H1 (cell line): Measurements from ENCODE around the gene MCC. TPM values are rescaled to one million over a fixed set of nuclear protein-coding genes. Genes with fewer than 3 reads are reported as not detected.

Source experiments
- CBX8 ChIP-seq: fragments of 300-800, 300-1000 bp; sonication (generic); IDR thresholded peaks from 2 replicates; pipeline ENCODE4 v1.7.1; 2016; ENCODE audit warnings: low read depth, low read length, borderline replicate concordance
- CHD1 ChIP-seq: IDR thresholded peaks from 2 replicates; pipeline ENCODE4 v1.6.1; 2012; ENCODE audit warnings: low read depth, low read length, improper control_type of control experiment
- CHD2 ChIP-seq: IDR thresholded peaks from 2 replicates; pipeline ENCODE4 v1.6.1; 2012; ENCODE audit warnings: low read length, improper control_type of control experiment
- CHD7 ChIP-seq: fragments of 300-600 bp; sonication (generic); IDR thresholded peaks from 2 replicates; pipeline ENCODE4 v1.7.1; 2012; ENCODE audit warnings: low read length, moderate library complexity, mild to moderate bottlenecking, inconsistent platforms; ENCODE audit not compliant: insufficient replicate concordance
- CTBP2 ChIP-seq: IDR thresholded peaks from 2 replicates; pipeline ENCODE4 v1.7.0; 2011; ENCODE audit warnings: borderline replicate concordance, mild to moderate bottlenecking, moderate library complexity, mixed read lengths, low read length; ENCODE audit not compliant: insufficient read depth, insufficient read length
- EGR1 ChIP-seq: IDR thresholded peaks from 2 replicates; pipeline ENCODE4 v1.6.1; 2011; ENCODE audit warnings: low read depth, low read length, borderline replicate concordance
- EP300 ChIP-seq, 2 experiments: IDR thresholded peaks; 1 replicate in 1 of 2; 2 replicates in 1 of 2; pipeline ENCODE4 v1.6.1; 2011 to 2012; ENCODE audit warnings: low read depth in 2 of 2, low read length in 2 of 2, mild to moderate bottlenecking in 2 of 2, borderline replicate concordance in 1 of 2, inconsistent platforms in 1 of 2, moderate library complexity in 1 of 2
- PHF8 ChIP-seq: fragments of 200-600 bp; sonication (generic); conservative IDR thresholded peaks from 2 replicates; pipeline ENCODE4 v1.7.1; 2012; ENCODE audit warnings: low read depth, mild to moderate bottlenecking, inconsistent platforms, low read length, moderate library complexity
- RNF2 ChIP-seq: fragments of 200-900, 300-1000 bp; sonication (generic); IDR thresholded peaks from 2 replicates; pipeline ENCODE4 v1.7.1; 2016; ENCODE audit warnings: borderline replicate concordance, low read depth, mild to moderate bottlenecking, antibody characterized with exemption, low read length; ENCODE audit not compliant: poor library complexity, severe bottlenecking; ENCODE audit errors: missing control alignments
- SP2 ChIP-seq: IDR thresholded peaks from 2 replicates; pipeline ENCODE4 v1.6.1; 2012; ENCODE audit warnings: mild to moderate bottlenecking, low read length, inconsistent platforms
- SRF ChIP-seq: IDR thresholded peaks from 2 replicates; pipeline ENCODE4 v1.6.1; 2011; ENCODE audit warnings: mild to moderate bottlenecking, low read depth, low read length, moderate library complexity
- polyA plus RNA-seq, 7 experiments: library from polyadenylated mRNA; depleted of rRNA in 3 of 7; stranded (reverse) in 5 of 7; unstranded in 2 of 7; fragments of >200 nt in 5 of 7; fragments of 200-250 nt in 2 of 7; gene quantifications; 1 replicate in 5 of 7; 2 replicates in 1 of 7; 4 replicates in 1 of 7; pipeline versions ENCODE4 v1.2.1 to v1.2.3, GENCODE V29; 2011 to 2013; ENCODE audit warnings: missing spikeins in 2 of 7, mixed read lengths in 2 of 7
- total RNA-seq: library from RNA; stranded (reverse); fragmentation: NEBNext Ultra II Directional; extraction: Animal tissue kit (Norgen Biotek cat#: 25700); gene quantifications from 2 replicates; pipeline ENCODE4 v1.2.1, GENCODE V29; 2021

Gene MCC
- total and polyA plus RNA-seq, 2 of the 8 experiments (the other 6 are each of a cell fraction or from before 2014, with no cell fraction given), result 2.6 to 18.3 TPM

- no peak for TF ChIP-seq CHD7
- TF ChIP-seq CHD2, result no peak
- TF ChIP-seq CTBP2, result no peak
- TF ChIP-seq SRF, result no peak
- TF ChIP-seq RNF2, result no peak
- TF ChIP-seq PHF8, result no peak
- no peak for TF ChIP-seq CHD1
- TF ChIP-seq SP2, result no peak
- no peak for TF ChIP-seq EP300 (IDR thresholded peaks at IDR 0.05; ENCODE audit: borderline replicate concordance in 1 of 2, low read depth in 2 of 2, low read length in 2 of 2)
- no peak for TF ChIP-seq EGR1
- TF ChIP-seq CBX8, result no peak
- TF ChIP-seq, all 59 proteins: peak for 0
These were observed 423.4 kb downstream of the MCC start (continued) for GRCh38 chr5:113064806-113065205.
